Prostate gland (tissue), 2 donors: Measurements from ENCODE around the gene HPN. TPM values are rescaled to one million over a fixed set of nuclear protein-coding genes. Genes with fewer than 3 reads are reported as not detected.

Experiments used
- DNase-seq: peaks from one replicate; pipeline ENCODE4 v3.0.0-alpha.2; 2019; ENCODE audit warnings: low spot score
- H3K27ac ChIP-seq, 2 donors: fragments of 200-600 bp; sonication (generic); 2 replicates each; pipeline ENCODE4 v1.5.1; 2017 to 2019
- H3K27me3 ChIP-seq: fragments of 200-600 bp; sonication (generic); replicated peaks from 2 replicates; pipeline ENCODE4 v1.5.1; 2019; ENCODE audit not compliant: insufficient read depth
- H3K36me3 ChIP-seq, 2 donors: fragments of 200-600 bp; sonication (generic); 1 replicate in 1 of 2; 2 replicates in 1 of 2; pipeline versions ENCODE4 v1.5.1 to v1.8.1; 2017 to 2019
- H3K4me1 ChIP-seq: fragments of 200-600 bp; sonication (generic); replicated peaks from 2 replicates; pipeline ENCODE4 v1.5.1; 2019
- H3K4me3 ChIP-seq, 2 donors: fragments of 200-600 bp; sonication (generic); 2 replicates each; pipeline ENCODE4 v1.5.1; 2017 to 2019
- H3K9me3 ChIP-seq: fragments of 200-600 bp; sonication (generic); 2 replicates; pipeline ENCODE4 v1.5.1; 2017
- CTCF ChIP-seq, 4 experiments: fragments of 200-600 bp in 2 of 4; fragments of 450-650 bp in 2 of 4; sonication (generic) in 2 of 4; IDR thresholded peaks; 1 replicate in 3 of 4; 2 replicates in 1 of 4; pipeline ENCODE4 v1.5.1; 2016 to 2019; ENCODE audit warnings: antibody characterized with exemption in 4 of 4, mild to moderate bottlenecking in 2 of 4, moderate library complexity in 2 of 4
- POLR2A ChIP-seq: fragments of 450-650 bp; IDR thresholded peaks from one replicate; pipeline ENCODE4 v1.6.1; 2016; ENCODE audit warnings: antibody characterized with exemption, mild to moderate bottlenecking
- POLR2AphosphoS5 ChIP-seq: sonication (generic); formaldehyde crosslinking; IDR thresholded peaks from one replicate; pipeline ENCODE4 v1.6.1; 2017; ENCODE audit warnings: antibody characterized with exemption
- WGBS: methylation state at CpG from one replicate; pipeline ENCODE4 v1.1.5; 2018; 5-methylcytosine and 5-hydroxymethylcytosine counted together
- intact Hi-C: fragments of 100-400 bp; cut with DNase I; formaldehyde crosslinking; loops from one replicate; pipeline ENCODE4 v1.14.2; 2022
- total RNA-seq, 2 donors: library from RNA; depleted of rRNA; stranded (reverse); fragments of >200 nt; gene quantifications; one replicate each; pipeline ENCODE4 v1.1.0, GENCODE V29; 2016

The HPN gene
- total RNA-seq, 2 donors from 2014 or later, result 14.8 to 22.6 TPM

GRCh38 chr19:35079826-35080225, 38.3 kb downstream of the HPN start:
- DNase-seq, result no peak
- H3K27ac ChIP-seq, result no peak overlapping the region
- no peaks in the 10 kb centered on the region for H3K4me1 ChIP-seq
- TF ChIP-seq CTCF (IDR thresholded peaks at IDR 0.05), result no peak
- TF ChIP-seq POLR2A, result no peak
- TF ChIP-seq POLR2AphosphoS5, result no peak
- no peaks in the 10 kb centered on the region for H3K27me3 ChIP-seq
- 89% methylated on average over 13 of the region's 14 CpGs for WGBS
- no peaks in the 10 kb centered on the region for H3K9me3 ChIP-seq
- intact Hi-C loops, result loop anchor here (10.0 kb wide), 1 partner anchor 105 kb away; no protein-coding TSS in a partner anchor
- no peaks in the 10 kb centered on the region for H3K36me3 ChIP-seq
- H3K4me3 ChIP-seq, result no peak overlapping the region

GRCh38 chr19:35080613-35081170, 39.2 kb downstream of the HPN start:
- intact Hi-C loops, result loop anchor here (10.0 kb wide), 1 partner anchor 106 kb away; no protein-coding TSS in a partner anchor

GRCh38 chr19:35081201-35081600, 39.7 kb downstream of the HPN start:
- WGBS, result 91% methylated on average over 6 of the region's 6 CpGs

More at GRCh38 chr19:35080613-35081170, 39.2 kb downstream of the HPN start:
- Histone ChIP-seq H3K27ac (no peak overlapping the region), H3K9me3 (no peaks in the 10 kb centered on the region), H3K4me3 (no peak overlapping the region), H3K4me1 (no peaks in the 10 kb centered on the region), H3K36me3 (no peaks in the 10 kb centered on the region), H3K27me3 (no peaks in the 10 kb centered on the region)
- 84% methylated on average over 16 of the region's 16 CpGs for WGBS
- TF ChIP-seq POLR2A, result no peak
- no peak for TF ChIP-seq POLR2AphosphoS5
- TF ChIP-seq CTCF (IDR thresholded peaks at IDR 0.05), result peak in 1 of 4 experiments; percentile 44
- DNase-seq, result no peak

GRCh38 chr19:35083691-35084508, 42.4 kb downstream of the HPN start:
- TF ChIP-seq POLR2A, result no peak
- no peak for TF ChIP-seq CTCF (IDR thresholded peaks at IDR 0.05)
- TF ChIP-seq POLR2AphosphoS5, result no peak
- WGBS, result 92% methylated on average over 15 of the region's 15 CpGs
- Histone ChIP-seq H3K4me1 (no peaks in the 10 kb centered on the region), H3K27me3 (no peaks in the 10 kb centered on the region), H3K9me3 (no peaks in the 10 kb centered on the region), H3K36me3 (no peaks in the 10 kb centered on the region), H3K27ac (no peak overlapping the region), H3K4me3 (no peak overlapping the region)
- DNase-seq, result no peak
- intact Hi-C loops, result loop anchor here (10.0 kb wide), 1 partner anchor 109 kb away; no protein-coding TSS in a partner anchor

More at GRCh38 chr19:35081201-35081600, 39.7 kb downstream of the HPN start:
- H3K9me3 ChIP-seq, result no peaks in the 10 kb centered on the region
- no peak overlapping the region for H3K4me3 ChIP-seq
- H3K27ac ChIP-seq, result no peak overlapping the region
- no peak for TF ChIP-seq POLR2AphosphoS5
- no peak for TF ChIP-seq POLR2A
- no peak for TF ChIP-seq CTCF (IDR thresholded peaks at IDR 0.05)
- intact Hi-C loops, result loop anchor here (10.0 kb wide), 1 partner anchor 106 kb away; no protein-coding TSS in a partner anchor
- no peaks in the 10 kb centered on the region for H3K27me3 ChIP-seq
- no peaks in the 10 kb centered on the region for H3K36me3 ChIP-seq
- H3K4me1 ChIP-seq, result no peaks in the 10 kb centered on the region
- DNase-seq, result no peak
